Measurements from ENCODE around the gene ENO2.
A peak's percentile ranks its signal among the peaks of the same experiment; 100 is the strongest.

The ENO2 gene

DNA sequence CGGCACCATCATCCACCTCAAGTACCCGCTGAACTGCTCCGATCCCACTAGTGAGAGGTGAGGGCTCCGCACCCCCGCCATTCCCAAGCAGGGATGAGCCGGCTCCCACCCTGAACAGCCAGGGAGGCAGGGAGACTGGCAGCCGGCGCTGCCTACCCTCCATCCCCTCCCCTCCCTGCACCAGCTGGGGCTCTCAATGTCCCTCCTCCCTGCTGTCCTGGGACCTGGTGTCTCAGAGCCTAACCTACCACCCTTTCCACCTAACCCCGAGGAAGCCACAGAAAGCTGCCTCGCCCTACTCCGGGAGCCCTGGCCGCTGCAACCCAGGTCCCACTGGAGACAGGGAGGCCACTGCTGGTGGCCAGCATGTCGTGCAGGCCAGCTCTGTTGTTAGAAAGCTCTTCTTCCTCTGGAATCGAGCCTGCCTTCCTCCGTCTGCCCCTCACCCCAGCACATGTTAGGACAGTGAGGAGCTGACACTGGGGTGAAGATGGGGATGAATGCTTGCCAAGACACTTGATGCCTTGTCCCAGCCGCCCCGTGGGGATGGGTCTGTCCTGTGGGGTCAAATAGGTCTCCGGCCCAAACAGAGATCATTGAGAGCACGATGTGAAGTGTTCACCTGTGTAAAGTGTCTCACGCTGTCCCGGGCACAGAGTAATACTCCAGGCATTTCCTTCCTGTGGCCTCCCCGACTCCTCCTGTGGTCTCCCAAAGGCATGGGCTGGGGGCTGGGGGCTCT is 37.9 kb downstream of the ENO2 start:
- no peak for DNase-seq

GRCh38 chr12:6952863-6953441 is 38.6 kb downstream of the ENO2 start:
- DNase-seq: no peak

GRCh38 chr12:6953442-6954315 is 39.3 kb downstream of the ENO2 start:
- DNase-seq: peak; percentile 74

GRCh38 chr12:6954316-6955107 is 40.1 kb downstream of the ENO2 start:
- DNase-seq: no peak

- no peak for DNase-seq
These were observed 41.0 kb downstream of the ENO2 start for GRCh38 chr12:6955108-6956020.

- no peak for DNase-seq
These were observed 41.8 kb downstream of the ENO2 start for GRCh38 chr12:6956021-6956727.

- DNase-seq: no peak
These were observed 42.8 kb downstream of the ENO2 start for GRCh38 chr12:6957151-6957701.

DNA sequence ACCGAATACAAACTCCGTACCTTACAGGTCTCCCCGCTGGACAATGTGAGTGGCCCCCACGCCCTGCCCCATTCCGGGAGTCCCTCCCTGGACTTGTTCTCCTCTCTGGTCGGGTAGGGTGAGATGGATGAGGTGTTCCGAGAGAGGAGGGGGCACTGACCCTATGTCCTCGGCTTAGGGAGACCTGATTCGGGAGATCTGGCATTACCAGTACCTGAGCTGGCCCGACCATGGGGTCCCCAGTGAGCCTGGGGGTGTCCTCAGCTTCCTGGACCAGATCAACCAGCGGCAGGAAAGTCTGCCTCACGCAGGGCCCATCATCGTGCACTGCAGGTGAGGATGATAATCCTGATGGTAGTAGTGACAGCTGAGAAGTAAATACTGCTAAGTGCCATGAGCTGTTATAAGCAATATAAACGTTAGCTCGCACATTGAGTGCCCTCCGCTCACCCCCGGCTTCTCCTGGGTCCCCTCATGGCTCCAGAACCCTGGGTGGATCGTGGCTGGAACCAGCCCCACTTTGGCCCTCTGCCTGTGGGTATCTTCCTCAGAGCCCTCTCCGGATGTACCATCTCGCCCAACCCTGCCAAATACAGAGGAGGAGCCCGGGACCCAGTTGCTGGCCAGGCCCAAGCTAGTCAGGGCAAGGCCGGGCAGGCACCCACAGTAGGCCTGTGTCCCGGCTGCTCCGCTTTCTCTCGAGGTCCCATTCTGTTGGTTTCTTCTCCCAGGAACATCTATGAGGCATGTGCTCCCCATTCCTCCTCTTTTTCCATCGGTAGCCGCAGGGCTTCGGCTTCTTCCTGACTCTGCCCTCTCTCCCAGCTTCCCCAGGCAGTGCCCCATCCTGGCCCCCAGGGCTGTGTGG is 43.6 kb downstream of the ENO2 start:
- DNase-seq: no peak

GRCh38 chr12:6958609-6959057 is 44.3 kb downstream of the ENO2 start:
- DNase-seq: no peak

DNA sequence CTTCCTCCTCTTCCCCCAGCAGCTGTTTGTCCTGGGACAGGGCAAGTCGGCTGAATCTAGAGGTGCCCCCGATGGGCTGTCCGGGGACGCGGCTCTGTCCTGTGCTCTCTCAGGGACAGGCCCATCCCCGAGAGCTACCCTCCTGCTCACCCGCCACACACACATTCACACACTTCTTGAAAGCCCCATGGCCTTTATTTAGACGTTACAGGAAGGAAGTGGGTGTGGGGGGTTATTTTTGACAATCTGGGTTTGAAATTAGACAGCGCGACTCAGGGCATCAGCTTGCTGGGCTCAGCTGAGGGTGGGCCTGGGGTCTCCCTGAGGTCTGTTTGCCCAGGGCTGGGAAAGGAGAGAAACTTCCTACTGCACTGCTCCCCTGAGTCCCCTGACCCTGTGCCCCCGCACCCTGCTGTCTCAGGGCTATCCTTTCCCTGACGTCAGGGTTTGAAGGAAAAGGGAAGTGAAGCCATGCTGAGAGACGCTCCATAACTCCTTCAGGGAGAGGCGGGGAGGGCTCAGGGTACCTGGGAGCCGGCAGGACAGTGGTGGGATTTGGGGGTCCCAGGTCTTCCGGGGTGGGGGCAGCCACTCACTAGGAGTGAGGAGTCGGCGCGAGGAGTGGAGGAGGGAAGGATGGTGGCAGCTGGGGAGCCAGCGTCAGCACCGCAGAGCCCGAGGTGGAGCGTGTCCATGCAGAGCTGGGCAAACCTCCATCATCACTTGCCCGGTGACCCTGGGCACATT is 44.9 kb downstream of the ENO2 start:
- DNase-seq: peak; percentile 67

- no peak for DNase-seq
These were observed 45.6 kb downstream of the ENO2 start for GRCh38 chr12:6959805-6960592.

GRCh38 chr12:6960593-6961277 is 46.4 kb downstream of the ENO2 start:
- DNase-seq: no peak

DNA sequence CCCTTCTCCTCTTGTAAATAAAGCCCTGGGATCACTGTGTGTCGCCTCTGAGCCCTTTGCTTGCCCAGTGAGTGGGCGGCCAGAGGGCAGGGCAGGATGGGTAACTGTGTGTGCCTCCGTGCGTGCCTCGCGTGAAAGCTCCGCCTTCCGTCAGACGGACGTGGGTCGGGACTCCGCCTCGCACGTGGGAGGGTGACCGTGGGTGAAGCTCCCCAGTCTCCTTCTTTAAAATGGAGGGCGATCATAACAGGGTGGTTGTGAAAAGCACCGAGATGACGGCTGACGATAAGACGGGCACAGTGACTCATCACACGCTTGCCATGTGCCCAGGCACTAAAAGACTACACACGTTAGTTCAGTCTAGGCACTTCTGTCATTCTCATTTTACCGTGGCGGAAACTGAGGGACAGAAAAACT is 46.9 kb downstream of the ENO2 start:
- peak; percentile 90 for DNase-seq

DNA sequence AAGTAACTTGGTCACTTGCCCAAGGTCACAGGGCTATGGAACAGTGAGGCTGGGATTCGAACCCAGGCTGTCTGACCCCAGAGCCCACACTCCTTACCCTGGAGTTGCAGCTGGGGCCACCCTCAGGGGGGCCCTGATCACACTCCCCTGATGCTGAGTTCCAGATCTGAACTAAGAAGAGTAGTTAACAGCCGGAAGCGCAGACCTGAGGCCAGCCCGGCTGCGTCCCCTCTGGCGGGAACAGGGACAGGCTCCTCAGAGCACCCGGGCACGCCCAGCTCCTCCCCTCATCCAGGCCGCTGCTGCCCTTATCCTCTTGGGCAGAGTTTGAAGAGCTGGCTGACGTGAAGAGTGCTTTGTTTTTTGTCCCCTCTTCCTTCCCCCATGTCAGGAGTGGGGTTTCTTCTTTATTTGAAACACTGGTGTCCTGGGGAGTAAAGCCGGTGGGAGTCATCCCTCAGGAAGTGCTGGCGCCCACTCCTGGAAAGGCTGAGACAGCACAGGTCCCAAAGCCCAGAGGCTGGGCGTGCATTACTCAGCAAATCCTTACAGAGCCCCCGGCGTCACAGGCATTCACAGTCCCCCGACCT is 47.4 kb downstream of the ENO2 start:
- peak; percentile 43 for DNase-seq

- DNase-seq: no peak
These were observed 48.1 kb downstream of the ENO2 start for GRCh38 chr12:6962285-6963015.

GRCh38 chr12:6963016-6963731 is 48.8 kb downstream of the ENO2 start:
- no peak for DNase-seq

Measured in activated CD4-positive, alpha-beta T cell treated with anti-CD3 and anti-CD28 coated beads, Interleukin-2, amount 50 U/mL, for 1 hour (primary cell).